GM18520 (cell line): ENCODE results near the gene HSD3B1.
"Not testable (repeated sequence)": the region's sequence is repeated elsewhere in the genome, so short reads cannot be mapped to it uniquely, and the experiment has no call there.

Experiments used
- ATAC-seq: cut with Tn5 transposase; IDR thresholded peaks from one replicate; pipeline ENCODE4 v1.9.1; 2021; ENCODE audit not compliant: unreplicated experiment

HSD3B1 gene

GRCh38 chr1:119490925-119491324, 16.1 kb upstream of the HSD3B1 start:
- no peak for ATAC-seq

- ATAC-seq = no peak
Observed at GRCh38 chr1:119492763-119493162, 14.2 kb upstream of the HSD3B1 start.

DNA sequence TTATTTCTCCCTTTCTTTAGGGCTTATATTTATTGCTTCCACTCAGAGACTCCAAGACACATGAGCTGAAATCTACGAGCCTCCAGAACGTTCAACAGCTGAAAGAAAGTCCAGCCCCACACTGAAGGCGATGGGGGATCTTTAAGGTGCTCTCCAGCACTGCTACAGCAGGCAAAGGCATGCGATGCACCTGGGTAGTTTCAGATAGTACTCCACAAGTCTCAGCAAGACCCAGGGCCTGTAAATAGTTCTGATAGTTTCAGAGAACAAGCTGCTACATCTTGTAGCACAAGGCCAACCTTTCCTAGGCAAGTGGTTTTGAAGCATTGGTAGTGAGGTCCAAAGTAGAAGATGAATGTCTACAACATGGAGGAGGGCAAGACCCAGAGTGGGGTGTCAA, 2.2 kb upstream of the HSD3B1 start:
- no peak for ATAC-seq

- ATAC-seq = no peak
Observed at GRCh38 chr1:119510046-119510445, 3.0 kb downstream of the HSD3B1 start.

DNA sequence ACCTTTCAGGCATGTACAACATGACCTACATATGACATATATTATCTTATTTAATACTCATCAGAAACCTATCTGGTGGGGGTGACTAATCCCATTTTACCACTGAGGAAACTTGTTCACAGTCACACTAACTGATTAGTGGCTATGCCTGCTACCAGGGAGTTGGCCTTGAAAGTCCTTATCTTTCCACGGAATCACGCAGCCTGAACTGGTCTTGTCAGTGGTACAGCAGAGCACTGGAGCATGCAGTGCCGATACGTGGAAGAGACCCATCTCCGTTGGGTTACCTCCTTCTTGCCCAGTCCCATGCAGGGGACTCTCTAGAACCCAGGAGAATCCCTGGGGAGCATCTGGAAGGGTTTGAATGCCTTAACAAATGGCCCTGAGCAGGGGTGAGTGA, 8.2 kb downstream of the HSD3B1 start:
- ATAC-seq = no peak

DNA sequence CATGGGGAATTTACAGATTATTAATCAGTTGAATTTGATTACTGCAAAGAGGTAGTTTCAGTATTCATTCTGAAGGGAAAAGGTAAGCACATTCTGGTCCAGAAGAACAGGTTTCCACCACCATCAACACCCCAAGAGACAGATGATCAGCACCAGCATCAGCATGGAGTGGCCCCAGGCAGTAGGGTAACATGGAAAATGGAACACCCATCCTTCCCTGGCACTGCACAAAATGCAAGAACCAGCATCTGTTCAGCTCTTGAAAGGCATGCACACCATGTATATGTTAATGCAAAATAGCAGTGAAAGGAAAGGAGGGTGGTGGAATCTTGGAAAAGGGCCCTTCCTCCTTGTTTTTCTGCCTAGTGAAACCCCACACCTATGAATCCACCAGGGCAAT, 9.2 kb downstream of the HSD3B1 start:
- no peak for ATAC-seq

GRCh38 chr1:119516680-119517079, 9.7 kb downstream of the HSD3B1 start:
- ATAC-seq = no peak

- not testable (repeated sequence) for ATAC-seq
Observed at GRCh38 chr1:119517667-119518066, 10.7 kb downstream of the HSD3B1 start.

GRCh38 chr1:119531606-119532323, 24.8 kb downstream of the HSD3B1 start:
- no peak for ATAC-seq

DNA sequence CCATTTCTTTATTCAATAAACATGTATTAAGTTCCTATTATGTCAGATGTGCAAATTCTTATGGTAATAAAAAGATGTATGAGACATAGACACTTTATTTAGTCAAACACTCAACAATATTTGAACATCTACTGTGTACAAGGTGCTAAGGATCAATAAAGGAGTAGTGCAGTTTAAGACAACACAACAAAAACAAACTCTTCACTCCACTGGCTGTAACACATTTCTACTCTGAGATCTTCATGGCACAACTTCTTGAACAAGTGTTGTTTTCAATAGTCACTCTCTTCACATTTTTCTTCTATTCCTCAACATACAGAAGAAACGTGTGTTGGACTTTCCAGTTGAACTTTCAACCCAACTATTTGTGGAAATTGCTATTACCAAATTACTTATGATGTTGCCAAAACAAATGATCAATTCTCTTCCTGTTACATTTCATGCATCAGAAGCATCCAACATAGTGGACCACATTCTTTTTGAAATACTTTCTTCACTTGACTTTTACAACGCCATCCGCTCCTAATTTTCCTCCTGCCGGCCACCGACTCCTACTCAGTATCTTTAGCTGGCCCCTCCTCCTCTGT, 25.4 kb downstream of the HSD3B1 start:
- ATAC-seq = no peak

DNA sequence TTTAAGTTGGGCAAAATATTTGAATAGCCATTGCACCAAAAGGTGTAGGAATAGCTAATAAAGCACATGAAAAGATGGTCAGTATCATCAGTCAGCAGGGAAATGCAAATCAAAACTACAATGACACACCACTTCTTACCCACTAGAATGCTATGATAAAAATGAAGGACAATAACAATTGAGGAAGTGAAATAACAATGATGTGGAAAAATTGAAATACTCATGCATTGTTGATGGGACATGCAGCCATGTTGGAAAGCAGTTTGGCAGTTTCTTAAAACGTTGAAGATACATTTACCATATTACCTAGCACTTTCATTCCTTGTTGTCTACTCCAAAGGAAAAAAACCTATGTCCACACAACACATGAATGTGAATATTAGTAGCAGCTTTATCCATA, 28.4 kb downstream of the HSD3B1 start:
- ATAC-seq = no peak

DNA sequence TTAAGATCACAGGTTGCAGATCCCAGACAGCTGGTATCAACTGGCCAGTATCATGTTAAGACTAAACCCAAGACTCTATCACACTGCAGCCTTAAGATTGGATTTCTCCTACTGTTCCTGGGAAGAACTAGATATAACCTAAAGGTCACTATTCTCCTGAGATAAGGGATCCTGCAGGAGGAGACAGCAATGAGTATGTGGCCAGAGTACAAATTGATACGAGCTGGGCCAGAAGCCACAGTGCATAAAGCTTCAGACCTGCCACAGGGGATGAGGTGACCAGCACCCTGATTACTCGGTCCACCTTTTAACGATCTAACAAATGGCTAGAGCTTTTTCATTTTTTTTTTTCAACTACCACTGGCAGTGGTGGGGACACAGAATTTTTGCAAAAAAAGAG, 31.0 kb downstream of the HSD3B1 start:
- ATAC-seq = no peak

- no peak for ATAC-seq
Observed at GRCh38 chr1:119539636-119540035, 32.6 kb downstream of the HSD3B1 start.

DNA sequence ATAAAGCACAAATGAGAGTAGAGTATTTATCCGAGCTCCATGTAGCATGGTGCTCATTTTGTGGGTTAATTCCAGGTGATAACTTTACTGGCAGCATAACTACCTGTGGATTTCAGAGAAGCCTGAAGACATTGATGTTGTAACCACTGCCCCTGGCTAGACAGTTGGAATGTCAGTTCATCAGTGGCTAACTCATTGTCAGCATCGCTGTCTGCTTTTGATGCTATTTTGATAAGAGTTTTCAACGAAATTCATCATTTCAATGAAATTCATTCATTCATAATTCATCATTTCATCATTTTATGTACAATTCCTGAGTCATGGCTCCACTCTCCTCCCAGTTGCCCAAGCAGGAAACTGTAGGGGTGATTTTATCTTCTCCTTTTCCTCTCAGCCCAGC, 34.4 kb downstream of the HSD3B1 start:
- no peak for ATAC-seq

DNA sequence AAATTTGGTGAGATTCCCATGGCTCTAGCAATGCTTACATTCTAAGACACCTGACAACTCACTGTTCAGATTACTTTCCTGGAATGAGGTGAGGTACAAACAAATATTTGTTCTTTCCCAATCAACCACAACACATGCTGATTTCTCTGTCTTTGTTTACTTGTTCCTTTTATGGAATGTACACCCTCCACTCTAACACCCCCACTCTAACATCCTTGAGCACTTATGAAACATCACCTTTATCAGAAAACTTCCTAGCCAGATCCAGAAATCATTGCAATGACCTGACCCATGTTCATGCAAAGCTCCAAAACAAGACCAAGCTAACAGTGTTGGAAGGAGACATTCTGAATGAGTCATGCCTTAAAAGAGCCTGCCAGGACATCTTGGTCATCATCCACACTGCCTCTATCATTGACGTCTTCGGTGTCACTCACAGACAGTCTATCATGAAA, 35.5 kb downstream of the HSD3B1 start:
- no peak for ATAC-seq

- no peak for ATAC-seq
Observed at GRCh38 chr1:119544165-119544762, 37.3 kb downstream of the HSD3B1 start.

- no peak for ATAC-seq
Observed at GRCh38 chr1:119546641-119547040, 39.6 kb downstream of the HSD3B1 start.

- ATAC-seq = no peak
Observed at GRCh38 chr1:119547306-119547705, 40.3 kb downstream of the HSD3B1 start.

DNA sequence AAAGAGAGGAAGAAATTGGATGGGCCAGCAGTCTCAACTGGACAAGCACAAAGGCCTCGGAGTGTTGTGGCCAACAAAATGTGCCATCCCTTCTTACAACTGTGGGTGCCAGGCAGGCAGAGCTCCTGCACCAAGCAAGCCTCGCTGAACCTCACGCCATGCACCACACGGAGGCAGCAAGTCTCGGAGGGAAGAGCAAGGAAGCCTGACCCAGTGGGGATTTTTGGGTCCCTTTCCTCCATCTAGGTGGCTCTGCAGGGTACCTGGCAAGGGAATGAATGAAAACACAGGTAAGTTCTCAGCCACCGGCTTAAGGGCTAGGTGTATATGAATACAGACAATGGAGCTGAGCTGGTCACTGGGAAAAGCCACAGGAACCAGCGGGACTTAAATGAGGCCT, 40.8 kb downstream of the HSD3B1 start:
- no peak for ATAC-seq

DNA sequence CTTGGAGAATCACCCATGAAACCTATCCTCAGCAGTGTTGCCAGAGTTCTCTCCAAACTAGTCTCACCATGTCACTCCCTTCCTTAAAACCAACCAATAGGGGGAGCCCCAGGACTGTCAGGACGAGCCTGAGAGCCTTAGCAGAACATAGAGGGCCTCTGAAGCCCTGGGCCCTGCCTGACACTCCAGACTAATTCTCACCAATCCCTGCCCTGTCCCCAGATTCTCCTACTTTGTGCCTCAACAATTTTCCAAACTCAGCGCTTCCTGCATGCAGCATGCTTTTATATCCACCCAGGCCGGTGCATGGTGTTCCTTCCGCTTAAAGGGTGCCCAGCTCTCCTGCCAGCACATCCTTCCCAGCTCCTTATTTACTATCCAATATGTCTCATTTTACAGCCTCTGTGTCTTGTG, 42.7 kb downstream of the HSD3B1 start:
- ATAC-seq = no peak

GRCh38 chr1:119550381-119550780, 43.4 kb downstream of the HSD3B1 start:
- no peak for ATAC-seq

- ATAC-seq = no peak
Observed at GRCh38 chr1:119551218-119551617, 44.2 kb downstream of the HSD3B1 start.
